OCI-LY3 (cell line): ENCODE results near the gene AGPAT4.
A peak's percentile ranks its signal among the peaks of the same experiment; 100 is the strongest.

ENCODE experiments used
- H2AFZ ChIP-seq: fragments of 200-600, 300-600 bp; shearing (Covaris generic); 2 replicates; pipeline ENCODE4 v1.6.0; 2014; ENCODE audit warnings: antibody characterized with exemption, low read depth, low read length
- H3K27ac ChIP-seq: fragments of 200-600, 300-600 bp; sonication (generic); 2 replicates; pipeline ENCODE4 v1.5.1; 2014; ENCODE audit warnings: mild to moderate bottlenecking, low read length, moderate library complexity, mixed read lengths
- H3K27me3 ChIP-seq: fragments of 200-600, 300-600 bp; sonication (generic); 2 replicates; pipeline ENCODE4 v1.6.1; 2014; ENCODE audit warnings: low read depth, low read length, mixed read lengths
- H3K36me3 ChIP-seq: fragments of 200-600, 300-600 bp; sonication (generic); replicated peaks from 2 replicates; pipeline ENCODE3; 2014; ENCODE audit warnings: low read depth, low read length, mixed read lengths
- H3K4me1 ChIP-seq: fragments of 300-600, 200-600 bp; sonication (generic); 2 replicates; pipeline ENCODE4 v1.6.1; 2014; ENCODE audit warnings: low read length, mixed read lengths
- H3K4me2 ChIP-seq: fragments of 200-600, 300-600 bp; sonication (generic); 2 replicates; pipeline ENCODE4 v1.6.1; 2014; ENCODE audit warnings: low read length, mixed read lengths
- H3K4me3 ChIP-seq: fragments of 300-600, 200-600 bp; sonication (generic); 2 replicates; pipeline ENCODE4 v1.5.1; 2014; ENCODE audit warnings: antibody characterized with exemption, mild to moderate bottlenecking, low read length, moderate library complexity
- H3K79me2 ChIP-seq: fragments of 300-600, 200-600 bp; shearing (Covaris generic); 2 replicates; pipeline ENCODE4 v1.6.1; 2014; ENCODE audit warnings: mild to moderate bottlenecking, low read length, mixed read lengths
- H3K9ac ChIP-seq: fragments of 300-600, 200-600 bp; shearing (Covaris generic); 2 replicates; pipeline ENCODE4 v1.6.0; 2014; ENCODE audit warnings: mild to moderate bottlenecking, low read length, moderate library complexity
- H3K9me3 ChIP-seq: fragments of 200-600, 300-600 bp; shearing (Covaris generic); 2 replicates; pipeline ENCODE4 v1.6.1; 2014; ENCODE audit warnings: low read length, mixed read lengths; ENCODE audit not compliant: insufficient read depth
- H4K20me1 ChIP-seq: fragments of 200-600, 300-600 bp; sonication (generic); 2 replicates; pipeline ENCODE4 v1.6.1; 2016; ENCODE audit warnings: low read length, mixed read lengths; ENCODE audit not compliant: insufficient read depth
- CTCF ChIP-seq: fragments of 200-600, 300-600 bp; sonication (generic); IDR thresholded peaks from 2 replicates; pipeline ENCODE4 v1.5.1; 2014; ENCODE audit warnings: antibody characterized with exemption, low read length, low read depth
- EZH2phosphoT487 ChIP-seq: fragments of 200-600 bp; shearing (Covaris generic); IDR thresholded peaks from 2 replicates; pipeline ENCODE4 v1.6.1; 2018; ENCODE audit warnings: antibody characterized with exemption, mixed run types, low read depth

Gene AGPAT4

GRCh38 chr6:161272635-161273273 lies 1.1 kb downstream of the AGPAT4 start:
- Histone ChIP-seq H4K20me1 (no peaks in the 10 kb centered on the region), H3K79me2 (no peaks in the 10 kb centered on the region), H3K27me3 (no peaks in the 10 kb centered on the region), H2AFZ (peak overlapping the region; percentile 57; the same call in 1 of the 2 replicates), H3K4me2 (peak overlapping the region; percentile 83), H3K9me3 (no peaks in the 10 kb centered on the region), H3K4me3 (peak overlapping the region; percentile 81), H3K4me1 (peaks cover 10% of the 10 kb centered on the region), H3K36me3 (no peaks in the 10 kb centered on the region), H3K9ac (peak overlapping the region; percentile 39), H3K27ac (no peak overlapping the region)
- TF ChIP-seq CTCF (no peak), EZH2phosphoT487 (no peak)

DNA sequence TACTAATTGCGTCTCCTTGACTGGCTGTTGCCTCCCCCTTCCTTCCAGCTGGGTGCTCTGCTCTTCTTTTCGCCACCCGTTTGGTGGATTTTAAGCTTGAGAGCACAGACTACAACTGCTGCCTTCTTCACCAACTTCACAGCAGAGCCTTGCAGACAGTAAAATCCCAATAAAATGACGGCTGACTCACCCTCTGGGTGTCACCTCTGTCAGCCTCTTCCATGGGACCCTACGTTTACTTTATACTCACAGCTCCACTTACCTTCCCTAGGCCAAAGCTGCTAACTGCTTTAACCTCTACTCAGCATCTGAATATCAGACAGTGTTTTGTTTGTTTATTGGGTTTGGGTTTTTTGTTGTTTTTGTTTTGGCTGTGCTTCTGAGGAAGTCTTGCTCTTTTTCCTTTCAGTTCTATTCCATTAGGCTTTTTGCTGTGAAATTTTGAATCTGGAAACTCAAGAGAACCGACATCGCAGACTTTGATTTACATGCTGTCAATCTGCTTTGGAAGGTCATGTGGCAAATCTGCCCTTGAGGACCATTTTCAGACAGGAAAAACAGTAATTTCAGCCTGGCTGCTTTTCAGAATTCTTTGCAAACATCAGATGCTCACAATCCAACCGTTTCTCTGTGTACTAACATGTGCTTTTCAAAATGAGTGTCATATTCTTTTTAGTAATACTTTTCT lies 2.4 kb downstream of the AGPAT4 start:
- Histone ChIP-seq H3K27me3 (no peaks in the 10 kb centered on the region), H3K4me2 (no peak overlapping the region), H3K9ac (no peak overlapping the region), H3K4me3 (no peak overlapping the region), H2AFZ (no peak overlapping the region), H3K36me3 (no peaks in the 10 kb centered on the region), H4K20me1 (no peaks in the 10 kb centered on the region), H3K79me2 (no peaks in the 10 kb centered on the region), H3K27ac (no peak overlapping the region), H3K4me1 (peaks cover 16% of the 10 kb centered on the region), H3K9me3 (no peaks in the 10 kb centered on the region)
- TF ChIP-seq CTCF (no peak), EZH2phosphoT487 (no peak)

- TF ChIP-seq CTCF (no peak), EZH2phosphoT487 (no peak)
- H3K4me1 ChIP-seq = peaks cover 28% of the 10 kb centered on the region
- no peak overlapping the region for H3K4me3 ChIP-seq
- H4K20me1 ChIP-seq = no peaks in the 10 kb centered on the region
- H2AFZ ChIP-seq = no peak overlapping the region
- H3K4me2 ChIP-seq = no peak overlapping the region
- no peaks in the 10 kb centered on the region for H3K79me2 ChIP-seq
- H3K9me3 ChIP-seq = no peaks in the 10 kb centered on the region
- H3K27ac ChIP-seq = no peak overlapping the region
- H3K27me3 ChIP-seq = no peaks in the 10 kb centered on the region
- no peak overlapping the region for H3K9ac ChIP-seq
- H3K36me3 ChIP-seq = no peaks in the 10 kb centered on the region
Measured at GRCh38 chr6:161270116-161270515, 3.7 kb downstream of the AGPAT4 start.

- TF ChIP-seq EZH2phosphoT487 (no peak), CTCF (no peak)
- H3K27ac ChIP-seq = no peak overlapping the region
- H3K9me3 ChIP-seq = no peaks in the 10 kb centered on the region
Measured at GRCh38 chr6:161269310-161269709, 4.6 kb downstream of the AGPAT4 start.

More at GRCh38 chr6:161269310-161269709, 4.6 kb downstream of the AGPAT4 start:
- Histone ChIP-seq H3K9ac (no peak overlapping the region), H4K20me1 (no peaks in the 10 kb centered on the region), H3K4me1 (peaks cover 26% of the 10 kb centered on the region), H2AFZ (no peak overlapping the region), H3K4me3 (no peak overlapping the region), H3K27me3 (no peaks in the 10 kb centered on the region), H3K36me3 (no peaks in the 10 kb centered on the region), H3K4me2 (no peak overlapping the region), H3K79me2 (no peaks in the 10 kb centered on the region)
